A549 (cell line): ENCODE data around the gene MAP3K19. TPM values are rescaled to one million over a fixed set of nuclear protein-coding genes. Genes with fewer than 3 reads are reported as not detected.
A peak's percentile ranks its signal among the peaks of the same experiment; 100 is the strongest.

Source experiments
- ATAC-seq, 2 experiments: fragments of 200-7000 bp in 1 of 2; fragments of >200 bp in 1 of 2; cut with Nextera tagmentation in 1 of 2; cut with Tn5 transposase in 1 of 2; 3 replicates each; pipeline versions ENCODE4 v1.8.0 to v1.9.1; 2018 to 2020; ENCODE audit warnings: mild to moderate bottlenecking in 1 of 2, moderate library complexity in 1 of 2
- CTCF ChIA-PET: fragments of 300-600 bp; sonication (Branson Sonifier 250); formaldehyde crosslinking; extraction: SDS; loops from one replicate; lab custom pipeline; 2021; ENCODE audit warnings: antibody characterized with exemption, inconsistent platforms; lab: Yijun Ruan, JAX
- POLR2A ChIA-PET: fragments of 350-600 bp; formaldehyde crosslinking; extraction: SDS; loops from one replicate; lab custom pipeline; 2021; ENCODE audit warnings: antibody characterized with exemption, inconsistent platforms; lab: Yijun Ruan, JAX
- DNase-seq, 2 experiments: peaks; one replicate each; pipeline versions ENCODE4 v3.0.0 to v3.0.0-alpha.2; 2011 to 2016; ENCODE audit warnings: low read depth in 1 of 2, low spot score in 1 of 2
- FAIRE-seq: peaks from 2 replicates; lab custom pipeline; 2011; peaks lifted over from hg19 to GRCh38; lab: Jason Lieb, UNC
- H3K27ac ChIP-seq, 2 experiments: fragments of >200 bp; sonication (Bioruptor Twin); formaldehyde crosslinking; 3 replicates each; pipeline ENCODE4 v1.5.1; 2016 to 2017
- H3K4me1 ChIP-seq: fragments of >200 bp; sonication (Bioruptor Twin); formaldehyde crosslinking; 3 replicates; pipeline ENCODE4 v1.6.1; 2016
- H3K4me2 ChIP-seq: fragments of >200 bp; sonication (Bioruptor Twin); formaldehyde crosslinking; 3 replicates; pipeline ENCODE4 v1.6.1; 2016
- H3K4me3 ChIP-seq: fragments of >200 bp; sonication (Bioruptor Twin); formaldehyde crosslinking; 3 replicates; pipeline ENCODE4 v1.5.1; 2016
- H3K9me3 ChIP-seq: fragments of >200 bp; sonication (Bioruptor Twin); formaldehyde crosslinking; 3 replicates; pipeline ENCODE4 v1.6.1; 2016
- BHLHE40 ChIP-seq: IDR thresholded peaks from 2 replicates; pipeline ENCODE4 v1.6.1; 2012; ENCODE audit warnings: low read depth, low read length, inconsistent platforms
- CBX8 ChIP-seq: fragments of 200-600 bp; sonication (generic); IDR thresholded peaks from 2 replicates; pipeline ENCODE4 v1.6.1; 2016
- CEBPB ChIP-seq, 2 experiments: fragments of >200 bp in 1 of 2; sonication (Bioruptor Twin) in 1 of 2; formaldehyde crosslinking in 1 of 2; IDR thresholded peaks; 2 replicates each; pipeline ENCODE4 v1.6.1; 2012 to 2016
- CHD2 ChIP-seq: fragments of 150-350 bp; IDR thresholded peaks from 2 replicates; pipeline ENCODE4 v1.6.1; 2014; ENCODE audit warnings: low read length; ENCODE audit not compliant: partially characterized antibody
- CHD4 ChIP-seq: fragments of 200-600 bp; sonication (generic); IDR thresholded peaks from 2 replicates; pipeline ENCODE4 v1.6.1; 2016; ENCODE audit warnings: antibody characterized with exemption, mild to moderate bottlenecking, borderline replicate concordance
- ELK1 ChIP-seq: fragments of 150-350 bp; IDR thresholded peaks from 2 replicates; pipeline ENCODE4 v1.6.1; 2014; ENCODE audit warnings: low read depth, mild to moderate bottlenecking, low read length
- EP300 ChIP-seq, 2 experiments: fragments of >200 bp; sonication (Bioruptor Twin); formaldehyde crosslinking; IDR thresholded peaks; 2 replicates in 1 of 2; 3 replicates in 1 of 2; pipeline ENCODE4 v1.6.1; 2016 to 2017
- ESRRA ChIP-seq: fragments of 150-350 bp; IDR thresholded peaks from 2 replicates; pipeline ENCODE4 v1.6.1; 2014; ENCODE audit warnings: mild to moderate bottlenecking, low read length, borderline replicate concordance
- FOSL2 ChIP-seq, 2 experiments: fragments of 450-650 bp in 1 of 2; fragments of >200 bp in 1 of 2; sonication (Bioruptor Twin) in 1 of 2; formaldehyde crosslinking; IDR thresholded peaks; 2 replicates each; pipeline versions ENCODE4 v1.5.0 to v1.6.1; 2016 to 2020; ENCODE audit warnings: mild to moderate bottlenecking in 1 of 2, moderate library complexity in 1 of 2
- FOXS1 ChIP-seq: fragments of 250-450 bp; sonication (Bioruptor Pico); IDR thresholded peaks from 2 replicates; pipeline ENCODE4 v1.5.0; 2020; ENCODE audit warnings: mild to moderate bottlenecking, moderate library complexity
- HES2 ChIP-seq: fragments of >200 bp; sonication (Bioruptor Twin); formaldehyde crosslinking; IDR thresholded peaks from 2 replicates; pipeline ENCODE4 v1.6.1; 2016
- HEYL ChIP-seq: fragments of 250-450 bp; sonication (Bioruptor Pico); IDR thresholded peaks from 2 replicates; pipeline ENCODE4 v1.8.0; 2021; ENCODE audit warnings: mild to moderate bottlenecking, moderate library complexity
- HMGXB4 ChIP-seq: fragments of 250-450 bp; sonication (Bioruptor Pico); IDR thresholded peaks from 2 replicates; pipeline ENCODE4 v1.5.0; 2021; ENCODE audit warnings: mild to moderate bottlenecking, moderate library complexity, borderline replicate concordance
- HOXB13 ChIP-seq: fragments of 250-450 bp; sonication (Bioruptor Pico); IDR thresholded peaks from 2 replicates; pipeline ENCODE4 v1.5.0; 2020; ENCODE audit warnings: low read depth, mild to moderate bottlenecking, moderate library complexity
- HOXB5 ChIP-seq: fragments of 250-450 bp; sonication (Bioruptor Pico); IDR thresholded peaks from 2 replicates; pipeline ENCODE4 v1.5.0; 2020; ENCODE audit warnings: mild to moderate bottlenecking, moderate library complexity
- JUN ChIP-seq, 2 experiments: fragments of >200 bp; sonication (Bioruptor Twin); formaldehyde crosslinking; IDR thresholded peaks; 2 replicates in 1 of 2; 3 replicates in 1 of 2; pipeline ENCODE4 v1.6.1; 2016 to 2017
- JUNB ChIP-seq: fragments of >200 bp; sonication (Bioruptor Twin); formaldehyde crosslinking; IDR thresholded peaks from 2 replicates; pipeline ENCODE4 v1.6.1; 2016
- KDM5A ChIP-seq: fragments of 200-600 bp; sonication (generic); IDR thresholded peaks from 2 replicates; pipeline ENCODE4 v1.6.1; 2016; ENCODE audit warnings: antibody characterized with exemption, mild to moderate bottlenecking
- MAFK ChIP-seq: fragments of 450-650 bp; IDR thresholded peaks from 2 replicates; pipeline ENCODE4 v1.6.1; 2014; ENCODE audit not compliant: partially characterized antibody
- MAX ChIP-seq: IDR thresholded peaks from 2 replicates; pipeline ENCODE4 v1.6.1; 2012
- MYC ChIP-seq: IDR thresholded peaks from 2 replicates; pipeline ENCODE4 v1.6.1; 2012; ENCODE audit warnings: mild to moderate bottlenecking, inconsistent platforms, low read length, improper control_type of control experiment, borderline replicate concordance
- NFE2L2 ChIP-seq: fragments of 150-350 bp; conservative IDR thresholded peaks from 2 replicates; pipeline ENCODE4 v1.6.1; 2014; ENCODE audit warnings: low read length
- NR3C1 ChIP-seq: fragments of >200 bp; sonication (Bioruptor Twin); formaldehyde crosslinking; IDR thresholded peaks from 3 replicates; pipeline ENCODE4 v1.6.1; 2017
- PBX3 ChIP-seq: IDR thresholded peaks from 2 replicates; pipeline ENCODE4 v1.6.1; 2012
- RAD21 ChIP-seq, 2 experiments: fragments of >200 bp in 1 of 2; sonication (Bioruptor Twin) in 1 of 2; formaldehyde crosslinking in 1 of 2; IDR thresholded peaks in 1 of 2; conservative IDR thresholded peaks in 1 of 2; 2 replicates in 1 of 2; 3 replicates in 1 of 2; pipeline ENCODE4 v1.6.1; 2012 to 2018; ENCODE audit warnings: inconsistent platforms in 1 of 2
- RARB ChIP-seq: fragments of 250-450 bp; sonication (Bioruptor Pico); IDR thresholded peaks from 2 replicates; pipeline ENCODE4 v1.8.0; 2021; ENCODE audit warnings: mild to moderate bottlenecking, moderate library complexity
- REST ChIP-seq: fragments of 200-600 bp; sonication (generic); IDR thresholded peaks from 2 replicates; pipeline ENCODE4 v1.6.1; 2016; ENCODE audit warnings: antibody characterized with exemption, mild to moderate bottlenecking, moderate library complexity
- SREBF2 ChIP-seq: fragments of 450-650 bp; IDR thresholded peaks from 2 replicates; pipeline ENCODE4 v1.6.1; 2014; ENCODE audit warnings: mild to moderate bottlenecking, moderate library complexity
- TFCP2L1 ChIP-seq: fragments of 250-450 bp; sonication (Bioruptor Pico); IDR thresholded peaks from 2 replicates; pipeline ENCODE4 v1.5.0; 2021; ENCODE audit warnings: mild to moderate bottlenecking
- TP53 ChIP-seq: fragments of 250-450 bp; sonication (Bioruptor Pico); IDR thresholded peaks from 2 replicates; pipeline ENCODE4 v1.5.0; 2021; ENCODE audit warnings: mild to moderate bottlenecking, moderate library complexity
- ZFP36 ChIP-seq: fragments of 450-650 bp; IDR thresholded peaks from 2 replicates; pipeline ENCODE4 v1.6.1; 2014; ENCODE audit warnings: borderline replicate concordance; ENCODE audit not compliant: partially characterized antibody
- ZNF302 ChIP-seq: fragments of 250-450 bp; sonication (Bioruptor Pico); IDR thresholded peaks from 2 replicates; pipeline ENCODE4 v1.9.0; 2021; ENCODE audit warnings: inconsistent platforms, mild to moderate bottlenecking, moderate library complexity
- ZSCAN20 ChIP-seq: fragments of 250-450 bp; sonication (Bioruptor Pico); IDR thresholded peaks from 2 replicates; pipeline ENCODE4 v1.8.0; 2022; ENCODE audit warnings: mild to moderate bottlenecking, moderate library complexity
- WGBS: methylation state at CpG from one replicate; pipeline ENCODE4 v1.1.6; 2017; ENCODE audit errors: missing lambda C conversion rate; 5-methylcytosine and 5-hydroxymethylcytosine counted together
- polyA plus RNA-seq, 4 experiments: library from polyadenylated mRNA; depleted of rRNA in 3 of 4; stranded (reverse); fragments of >200 nt; fragmentation: RNase III in 1 of 4; extraction: RNeasy Plus Mini Kit Qiagen cat#74134 plus additional on column Dnase treatment in 1 of 4; gene quantifications; 2 replicates in 3 of 4; 3 replicates in 1 of 4; pipeline ENCODE4 v1.2.3, GENCODE V29; 2011 to 2017

Gene MAP3K19
- polyA plus RNA-seq, 2 of the 4 experiments (the other 2 are of a cell fraction), result not detected

- H3K27ac ChIP-seq, result peak within 1 kb of the TSS; percentile 93 to 100
- no peak for FAIRE-seq
- H3K4me2 ChIP-seq, result peak within 1 kb of the TSS; percentile 89
- ChIA-PET CTCF (interaction anchor here (1.6 kb wide), 2 partner anchors 20 to 455 kb away, joined by 4 read pairs; no protein-coding TSS in a partner anchor), POLR2A (interaction anchor here (1.0 to 1.7 kb wide), 7 partner anchors 10 to 799 kb away, joined by 3 to 8 read pairs (median 4); partner anchors contain the start of genes R3HDM1 and ZRANB3)
- peak within 1 kb of the TSS; percentile 95 for H3K4me3 ChIP-seq
- no peaks in the 10 kb centered on the region for H3K9me3 ChIP-seq
- peaks cover 31% of the 10 kb centered on the region for H3K4me1 ChIP-seq
- DNase-seq, result peak; percentile 88 to 99
- 1% methylated on average over 64 of the region's 83 CpGs for WGBS
- peak; percentile 91 to 92 for ATAC-seq
- TF ChIP-seq JUN (IDR thresholded peaks at IDR 0.05) (peak; percentile 63 to 79), CHD2 (no peak), FOXS1 (CRISPR knock-in tag) (no peak), REST (no peak), CHD4 (no peak), ESRRA (peak; percentile 82; the same call in 1 of the 2 replicates), TP53 (CRISPR knock-in tag) (peak; percentile 85; the same call in 1 of the 2 replicates), HOXB5 (CRISPR knock-in tag) (no peak), ELK1 (no peak), CEBPB (IDR thresholded peaks at IDR 0.05) (peak in 1 of 2 experiments; percentile 68; a peak in 3 of 4 replicates), RARB (no peak), EP300 (IDR thresholded peaks at IDR 0.05) (no peak), MAX (peak; percentile 60), RAD21 (conservative IDR thresholded peaks at IDR 0.05 in 1 of 2, IDR thresholded peaks at IDR 0.05 in 1 of 2) (no peak), TFCP2L1 (CRISPR knock-in tag) (no peak), KDM5A (peak; percentile 84), PBX3 (no peak), CBX8 (no peak), HOXB13 (CRISPR knock-in tag) (no peak), MAFK (no peak), HMGXB4 (peak; percentile 80; the same call in 1 of the 2 replicates), NR3C1 (no peak), ZNF302 (CRISPR knock-in tag) (no peak), SREBF2 (no peak), MYC (no peak; the same call in 1 of the 2 replicates), FOSL2 (IDR thresholded peaks at IDR 0.05) (no peak), FOSL2 (CRISPR knock-in tag; IDR thresholded peaks at IDR 0.05) (no peak), NFE2L2 (no peak), BHLHE40 (peak; percentile 48), JUNB (no peak), ZSCAN20 (CRISPR knock-in tag) (no peak), ZFP36 (no peak), HEYL (no peak), HES2 (no peak)
Observed at GRCh38 chr2:134918526-134919340, 128.5 kb downstream of the MAP3K19 start, which contains the start of gene CCNT2. TSS of gene CCNT2 (plus strand) at chr2:134918822. CDS start at chr2:134918855, 33 bp downstream.
